PC-9 (cell line): ENCODE data around the gene DST. TPM values are rescaled to one million over a fixed set of nuclear protein-coding genes. Genes with fewer than 3 reads are reported as not detected.

ENCODE experiments used
- BruUV-seq: library from RNA; stranded (reverse); fragments of 400-500 nt; replicated peaks from 2 replicates; lab custom pipeline; 2021; lab: Mats Ljungman, UMichigan
- CTCF ChIA-PET: fragments of 300-600 bp; sonication (Branson Sonifier 250); formaldehyde crosslinking; loops from one replicate; lab custom pipeline; 2022; ENCODE audit warnings: antibody characterized with exemption; lab: Charles Lee
- POLR2A ChIA-PET: fragments of 300-600 bp; sonication (Branson Sonifier 250); formaldehyde crosslinking; loops from one replicate; lab custom pipeline; 2022; ENCODE audit warnings: antibody characterized with exemption; ENCODE audit not compliant: unreplicated experiment; lab: Charles Lee
- DNase-seq, 2 experiments: peaks; one replicate each; pipeline versions ENCODE4 v3.0.0 to v3.0.0-alpha.2; 2015 to 2022; ENCODE audit warnings: mixed read lengths in 1 of 2
- H2AFZ ChIP-seq: fragments of 200-600 bp; sonication (generic); 2 replicates; pipeline ENCODE4 v1.8.1; 2017; ENCODE audit warnings: antibody characterized with exemption
- H3F3A ChIP-seq: fragments of 200-600 bp; sonication (generic); 2 replicates; pipeline ENCODE4 v1.8.1; 2017; ENCODE audit warnings: antibody characterized with exemption, mild to moderate bottlenecking, low read depth; ENCODE audit not compliant: insufficient read depth
- H3K27ac ChIP-seq: fragments of 200-600 bp; sonication (generic); 2 replicates; pipeline ENCODE4 v1.6.1; 2016; ENCODE audit warnings: mixed run types
- H3K27me3 ChIP-seq: fragments of 200-600 bp; sonication (generic); 2 replicates; pipeline ENCODE4 v1.6.1; 2016; ENCODE audit warnings: low read depth, mixed run types; ENCODE audit not compliant: insufficient read depth
- H3K36me3 ChIP-seq: fragments of 200-600 bp; sonication (generic); 2 replicates; pipeline ENCODE4 v1.6.1; 2016; ENCODE audit warnings: low read depth, mixed run types
- H3K4me1 ChIP-seq: fragments of 200-600 bp; sonication (generic); replicated peaks from 2 replicates; pipeline ENCODE4 v1.6.1; 2016; ENCODE audit warnings: mixed run types; ENCODE audit not compliant: insufficient read depth
- H3K4me2 ChIP-seq: fragments of 200-600 bp; sonication (generic); 2 replicates; pipeline ENCODE4 v1.6.1; 2017; ENCODE audit warnings: mixed run types
- H3K4me3 ChIP-seq: fragments of 200-600 bp; sonication (generic); 2 replicates; pipeline ENCODE4 v1.6.1; 2016; ENCODE audit warnings: mixed run types
- H3K79me2 ChIP-seq: fragments of 200-600 bp; sonication (generic); 2 replicates; pipeline ENCODE4 v1.6.1; 2017; ENCODE audit warnings: low read depth, mixed run types
- H3K9me2 ChIP-seq: fragments of 200-600 bp; sonication (generic); 2 replicates; pipeline ENCODE4 v1.8.1; 2017; ENCODE audit warnings: mild to moderate bottlenecking; ENCODE audit not compliant: insufficient read depth
- H3K9me3 ChIP-seq: fragments of 200-600 bp; sonication (generic); 2 replicates; pipeline ENCODE4 v1.8.1; 2016; ENCODE audit warnings: low read depth; ENCODE audit not compliant: insufficient read depth
- H4K20me1 ChIP-seq: fragments of 200-600 bp; sonication (generic); 2 replicates; pipeline ENCODE4 v1.8.1; 2017; ENCODE audit not compliant: insufficient read depth
- CTCF ChIP-seq: fragments of 200-600 bp; sonication (generic); conservative IDR thresholded peaks from 2 replicates; pipeline ENCODE4 v1.6.1; 2017; ENCODE audit warnings: mixed run types, antibody characterized with exemption, mild to moderate bottlenecking, moderate library complexity
- EZH2 ChIP-seq: fragments of 200-600 bp; sonication (generic); IDR thresholded peaks from 2 replicates; pipeline ENCODE4 v1.8.0; 2017; ENCODE audit warnings: antibody characterized with exemption, low read depth
- intact Hi-C: fragments of 100-400 bp; cut with micrococcal nuclease; formaldehyde crosslinking; loops from one replicate; pipeline ENCODE4 v1.10.0; 2022; ENCODE audit not compliant: unreplicated experiment
- total RNA-seq: library from RNA; stranded (reverse); gene quantifications from 2 replicates; pipeline ENCODE4 v1.2.3, GENCODE V29; 2021

Gene DST
- total RNA-seq, 1 experiment from 2014 or later = 217 TPM

- H3K4me1 ChIP-seq = peaks cover 27% of the 10 kb centered on the region
- H2AFZ ChIP-seq = no peak overlapping the region
- H4K20me1 ChIP-seq = no peaks in the 10 kb centered on the region
- peaks cover 19% of the 10 kb centered on the region for H3F3A ChIP-seq
- H3K4me3 ChIP-seq = no peak overlapping the region
- H3K4me2 ChIP-seq = no peak overlapping the region
- no peaks in the 10 kb centered on the region for H3K9me3 ChIP-seq
- no peaks in the 10 kb centered on the region for H3K9me2 ChIP-seq
- peaks cover 16% of the 10 kb centered on the region; the same call in 1 of the 2 replicates for H3K79me2 ChIP-seq
- ChIA-PET CTCF (no interaction called here), POLR2A (no interaction called here)
- no peak for DNase-seq
- no peak for TF ChIP-seq CTCF
- TF ChIP-seq EZH2 = no peak
- 0 out of 2 replicates have a peak, but pooled peaks cover 6% of the 10 kb centered on the region for H3K36me3 ChIP-seq
- BruUV-seq = no TSS peak
- no peak overlapping the region for H3K27ac ChIP-seq
- intact Hi-C loops = no loop called here
- H3K27me3 ChIP-seq = no peaks in the 10 kb centered on the region
Observed at GRCh38 chr6:56656466-56656865, 13.8 kb upstream of the DST start.

GRCh38 chr6:56655996-56656395 lies 13.3 kb upstream of the DST start:
- no peaks in the 10 kb centered on the region for H3K9me3 ChIP-seq
- no peaks in the 10 kb centered on the region for H4K20me1 ChIP-seq
- POLR2A ChIA-PET = no interaction called here
- CTCF ChIA-PET = no interaction called here
- H3K36me3 ChIP-seq = 0 out of 2 replicates have a peak, but pooled peaks cover 6% of the 10 kb centered on the region
- peaks cover 27% of the 10 kb centered on the region for H3K4me1 ChIP-seq
- intact Hi-C loops = no loop called here
- H2AFZ ChIP-seq = no peak overlapping the region
- H3K27me3 ChIP-seq = no peaks in the 10 kb centered on the region
- no peak overlapping the region for H3K27ac ChIP-seq
- no peak overlapping the region for H3K4me2 ChIP-seq
- TF ChIP-seq EZH2 (no peak), CTCF (no peak)
- H3K4me3 ChIP-seq = no peak overlapping the region
- peaks cover 19% of the 10 kb centered on the region for H3F3A ChIP-seq
- no peaks in the 10 kb centered on the region for H3K9me2 ChIP-seq
- no TSS peak for BruUV-seq
- no peak for DNase-seq
- peaks cover 16% of the 10 kb centered on the region; the same call in 1 of the 2 replicates for H3K79me2 ChIP-seq

GRCh38 chr6:56655249-56655648 lies 12.6 kb upstream of the DST start:
- intact Hi-C loops = no loop called here
- Histone ChIP-seq H4K20me1 (no peaks in the 10 kb centered on the region), H2AFZ (no peak overlapping the region), H3K9me3 (no peaks in the 10 kb centered on the region), H3F3A (peaks cover 19% of the 10 kb centered on the region), H3K36me3 (peaks cover 14% of the 10 kb centered on the region; the same call in 1 of the 2 replicates), H3K4me1 (peaks cover 27% of the 10 kb centered on the region), H3K9me2 (no peaks in the 10 kb centered on the region), H3K27ac (no peak overlapping the region), H3K4me2 (no peak overlapping the region), H3K79me2 (peaks cover 16% of the 10 kb centered on the region; the same call in 1 of the 2 replicates), H3K4me3 (no peak overlapping the region), H3K27me3 (no peaks in the 10 kb centered on the region)
- TF ChIP-seq EZH2 = no peak
- TF ChIP-seq CTCF = no peak
- no TSS peak for BruUV-seq
- ChIA-PET CTCF (interaction anchor here (0.7 kb wide), 1 partner anchor 72 kb away, joined by 4 read pairs; no protein-coding TSS in a partner anchor), POLR2A (no interaction called here)
- no peak for DNase-seq
